NOMO-1 treated with dmso at 0.1 percent for 144 hours (cell line): Measurements from ENCODE around the gene ECI2.
"Not testable (repeated sequence)": the region's sequence is repeated elsewhere in the genome, so short reads cannot be mapped to it uniquely, and the experiment has no call there.

ENCODE experiments used
- DNase-seq: peaks from one replicate; lab custom pipeline; 2025; ENCODE audit not compliant: unreplicated experiment; lab: John Stamatoyannopoulos, UW

Gene ECI2

DNA sequence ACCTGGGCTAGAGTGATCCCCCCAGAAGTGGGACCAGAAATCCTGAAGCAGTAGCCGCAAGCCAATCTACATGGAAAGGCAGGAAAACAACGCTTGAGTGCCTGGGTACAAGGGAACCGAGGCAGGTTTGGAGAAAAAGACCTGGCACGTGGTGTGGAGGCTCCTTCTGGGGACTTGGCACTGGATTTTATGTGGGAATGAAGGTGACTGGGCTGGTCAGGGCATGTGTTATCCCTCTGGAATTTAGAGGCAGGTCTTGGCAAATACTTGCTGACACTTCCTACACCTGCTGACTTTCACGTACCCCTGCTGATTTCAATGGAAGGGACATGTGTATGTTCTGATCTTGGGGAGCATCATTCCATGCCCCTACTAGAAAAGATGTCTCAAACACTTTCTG is 31.4 kb downstream of the ECI2 start:
- no peak for DNase-seq

DNA sequence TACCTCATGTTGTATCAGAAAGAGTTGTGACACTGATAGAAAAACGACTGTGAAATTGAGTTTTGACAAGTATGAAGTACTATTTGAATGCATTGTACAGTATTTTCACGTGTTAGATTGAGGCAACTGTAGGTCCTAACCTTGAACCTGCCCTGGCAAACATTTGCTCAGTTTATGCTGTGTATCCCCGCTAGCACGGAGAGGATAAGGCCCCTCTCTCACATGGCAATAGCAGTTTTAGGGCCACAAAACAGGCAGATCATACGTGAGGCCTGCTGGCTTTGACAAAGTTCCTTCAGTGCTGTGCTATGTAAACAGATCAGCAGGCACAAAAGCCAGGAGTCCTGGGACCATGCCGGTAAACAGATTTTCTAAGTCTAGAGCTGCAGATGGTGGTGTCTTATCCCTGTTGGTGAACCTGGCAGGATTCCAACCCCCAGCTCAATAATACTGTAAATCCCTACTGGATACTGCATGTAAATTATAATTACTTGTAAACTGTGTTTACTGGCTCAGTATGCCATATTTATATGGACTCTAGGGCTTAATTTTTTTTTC is 32.6 kb downstream of the ECI2 start:
- no peak for DNase-seq

DNA sequence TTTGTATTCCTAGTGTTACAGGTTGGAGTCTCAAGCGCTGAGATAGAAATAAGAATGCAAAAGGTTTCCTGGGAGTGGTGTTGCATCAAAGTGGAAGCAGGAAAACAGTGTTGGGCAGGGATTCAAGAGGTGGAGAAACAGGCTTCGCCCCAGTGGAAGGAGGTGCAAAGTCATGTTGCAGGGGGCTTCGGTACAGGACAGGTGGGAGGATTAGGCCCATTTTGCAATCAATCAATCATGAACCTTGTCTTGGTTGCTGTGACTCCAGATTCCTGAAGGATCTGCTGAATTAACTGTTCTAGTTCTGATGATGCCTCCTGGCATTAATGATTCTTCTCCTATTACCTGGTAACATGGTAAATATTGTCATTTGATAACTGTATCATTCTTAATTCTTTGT is 34.1 kb downstream of the ECI2 start:
- no peak for DNase-seq

DNA sequence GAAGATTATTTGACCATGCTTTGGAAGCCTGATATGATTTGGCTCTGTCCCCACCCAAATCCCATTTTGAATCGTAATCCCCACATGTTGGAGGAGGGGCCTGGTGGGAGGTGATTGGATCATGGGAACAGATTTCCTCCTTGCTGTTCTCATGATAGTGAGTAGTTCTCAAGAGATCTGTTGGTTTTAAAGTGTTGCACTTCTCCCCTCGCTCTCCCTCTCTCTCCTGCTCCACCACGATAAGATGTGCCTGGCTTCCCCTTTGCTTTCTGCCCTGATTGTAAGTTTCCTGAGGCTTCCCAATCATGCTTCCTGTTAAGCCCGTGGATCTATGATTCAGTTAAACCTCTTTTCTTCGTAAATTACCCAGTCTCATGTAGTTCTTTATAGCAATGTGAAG is 34.7 kb downstream of the ECI2 start:
- no peak for DNase-seq

DNA sequence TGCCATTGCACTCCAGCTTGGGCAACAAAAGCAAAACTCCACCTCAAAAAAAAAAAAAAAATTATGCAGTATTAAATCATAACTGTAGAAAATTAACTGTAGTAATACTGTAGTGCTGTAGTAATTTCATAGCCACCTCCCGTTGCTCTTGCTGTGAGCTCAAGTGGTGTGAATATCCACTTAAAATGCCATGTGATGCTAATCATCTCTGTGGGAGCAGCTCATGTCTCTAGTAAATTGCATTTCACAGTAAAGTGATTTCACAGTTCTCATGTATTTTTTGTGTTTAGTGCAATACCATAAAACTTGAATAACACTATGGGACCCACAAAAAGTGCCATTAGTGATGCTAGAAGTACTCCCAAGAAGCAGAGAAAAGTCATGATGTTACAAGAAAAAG is 42.1 kb downstream of the ECI2 start:
- no peak for DNase-seq

DNA sequence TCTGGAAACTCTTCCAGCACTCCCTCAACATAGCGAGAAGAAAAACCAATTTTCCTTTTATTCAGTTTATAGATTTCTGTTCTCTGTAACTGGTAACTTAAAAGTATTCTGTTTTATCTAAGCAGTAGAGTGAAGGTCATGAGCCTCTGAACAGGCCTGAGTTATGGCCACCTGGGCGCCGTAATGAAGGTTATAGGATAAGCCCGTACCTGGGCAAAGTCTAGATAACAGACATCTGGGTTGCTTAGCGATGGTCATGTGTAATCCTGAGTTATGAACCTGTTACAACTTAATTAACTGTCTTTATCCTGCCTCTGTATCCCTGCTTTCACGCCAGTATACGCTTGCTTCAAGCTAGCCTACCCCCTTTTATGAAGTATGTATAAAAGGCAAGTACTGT is 43.4 kb downstream of the ECI2 start:
- DNase-seq, result no peak

DNA sequence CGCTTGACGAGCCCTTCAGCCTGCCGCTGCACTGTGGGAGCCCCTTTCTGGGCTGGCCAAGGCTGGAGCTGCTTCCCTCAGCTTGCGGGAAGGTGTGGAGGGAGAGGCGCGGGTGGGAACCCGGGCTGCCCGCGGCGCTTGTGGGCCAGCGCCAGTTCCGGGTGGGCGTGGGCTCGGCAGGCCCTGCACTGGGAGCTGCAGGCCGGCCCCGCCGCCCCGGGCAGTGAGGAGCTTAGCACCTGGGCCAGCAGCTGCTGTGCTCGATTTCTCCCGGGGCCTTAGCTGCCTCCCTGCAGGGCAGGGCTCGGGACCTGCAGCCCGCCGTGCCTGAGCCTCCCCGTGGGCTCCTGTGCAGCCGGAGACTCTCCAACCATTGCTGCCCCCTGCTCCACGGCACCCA is 45.3 kb downstream of the ECI2 start:
- DNase-seq, result not testable (repeated sequence)

DNA sequence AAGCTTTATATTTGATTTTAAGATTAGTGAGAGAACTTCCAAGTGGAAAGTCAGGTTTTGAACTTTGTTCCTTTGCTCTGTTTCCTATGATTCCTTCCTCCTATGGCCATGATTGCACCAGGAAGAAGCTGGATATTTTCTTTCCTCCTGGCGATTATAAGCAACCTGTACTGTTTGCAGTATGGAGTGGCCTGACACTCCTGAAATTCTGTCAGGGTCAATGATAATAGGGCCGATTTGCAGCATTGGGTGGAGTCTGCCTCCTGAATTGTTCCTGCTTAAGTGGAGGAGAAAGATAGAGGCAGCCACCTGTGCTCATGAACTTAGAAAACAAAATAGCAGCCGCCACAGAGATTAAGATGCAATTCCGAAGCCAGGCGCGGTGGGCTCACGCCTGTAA is 46.7 kb downstream of the ECI2 start:
- DNase-seq, result no peak

DNA sequence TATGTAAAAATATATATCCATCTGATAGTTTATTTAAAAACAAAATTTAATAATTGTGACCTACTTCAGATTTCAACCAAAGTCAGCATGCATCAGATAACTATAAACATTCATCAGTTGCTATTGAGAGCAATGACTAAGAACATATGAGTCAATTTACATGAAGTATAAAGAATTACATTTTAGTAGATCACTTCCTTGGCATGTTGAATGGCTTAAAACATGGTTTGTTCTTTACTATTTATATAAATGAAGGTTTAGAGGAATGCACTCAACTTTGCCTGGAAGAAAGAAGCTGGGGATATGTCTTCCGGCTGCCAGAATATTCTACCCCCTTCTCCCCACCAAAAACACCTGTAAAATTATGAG is 50.1 kb downstream of the ECI2 start:
- no peak for DNase-seq

DNA sequence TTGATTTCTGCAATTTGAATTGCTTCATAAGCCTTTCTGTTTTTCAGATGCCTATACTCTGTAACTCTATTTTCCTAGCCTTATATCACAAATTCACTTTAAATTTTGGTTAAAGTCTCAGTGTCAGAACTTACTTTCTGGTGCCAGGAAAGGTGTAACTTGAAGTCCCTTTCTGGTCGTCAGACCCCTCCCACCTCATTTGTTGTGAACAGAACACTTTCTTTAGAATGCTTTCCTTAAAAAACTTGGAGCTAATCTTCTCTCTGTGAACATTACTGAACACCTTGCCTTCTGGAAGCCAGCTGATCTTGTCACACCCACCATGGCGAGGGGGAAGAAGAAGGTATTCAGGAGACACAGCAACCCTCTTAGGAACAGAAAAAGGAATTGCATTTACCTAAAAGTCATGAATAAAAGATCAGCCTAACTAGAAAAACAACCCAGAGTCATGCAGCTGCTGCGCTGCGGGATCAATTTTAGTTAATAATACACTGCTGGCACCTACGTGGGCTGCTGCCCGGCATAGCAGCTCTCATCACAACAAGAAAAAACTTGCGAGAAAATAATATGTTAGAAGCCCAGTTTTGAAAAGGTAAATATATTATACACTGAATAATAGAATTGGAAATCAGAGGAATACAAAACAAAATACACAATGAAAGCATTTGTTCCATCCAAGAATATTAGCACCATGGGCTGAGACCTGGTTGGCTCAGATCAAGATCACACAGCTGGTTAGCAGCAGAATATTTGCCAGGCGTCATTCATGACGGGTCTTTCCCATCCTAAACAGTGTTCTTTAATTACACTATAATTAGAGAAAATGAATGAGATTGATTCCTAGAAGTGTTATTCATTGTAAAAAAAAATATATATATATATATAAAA is 50.7 kb downstream of the ECI2 start:
- no peak for DNase-seq

DNA sequence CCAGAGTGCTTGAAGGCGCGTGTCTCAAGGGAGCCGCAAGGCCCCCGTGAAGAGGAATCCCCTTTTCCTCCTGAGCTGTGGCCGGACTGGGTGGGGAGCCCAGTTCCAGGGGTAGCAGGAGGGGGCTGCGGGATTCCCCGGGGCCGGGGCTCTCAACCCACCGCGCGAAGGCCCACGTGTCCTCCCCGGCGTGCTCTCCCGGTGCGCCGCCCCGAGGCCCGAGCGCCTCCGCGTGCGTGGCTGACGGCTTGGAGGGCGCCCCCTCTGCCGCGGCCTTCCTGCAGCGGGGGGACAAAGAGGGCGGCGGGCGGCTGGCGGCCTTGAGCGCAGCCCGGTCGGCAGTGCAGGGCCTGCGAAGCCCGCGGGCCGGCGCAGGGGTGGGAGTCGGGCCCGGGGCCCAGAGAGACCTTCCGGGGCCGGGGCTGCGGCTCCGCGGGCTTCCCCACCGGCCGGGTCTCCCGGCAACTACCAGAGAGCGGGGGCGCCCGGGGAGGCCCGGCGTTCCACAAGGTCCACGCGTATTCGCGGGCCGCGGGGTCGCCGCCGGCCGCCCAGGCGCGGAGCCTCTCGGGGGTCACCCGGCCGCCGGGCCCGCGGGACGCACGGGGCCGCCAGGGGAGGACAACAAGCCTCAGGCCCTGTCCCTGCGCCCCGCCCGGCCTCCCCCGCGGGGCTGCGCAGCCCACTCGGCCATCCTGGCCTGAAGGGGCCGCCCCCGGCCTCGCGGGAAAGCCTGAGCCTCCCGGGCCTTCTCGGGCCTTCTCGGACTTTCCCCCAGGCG is 56.5 kb downstream of the ECI2 start, which contains the start of gene FAM217A:
Gene FAM217A (minus strand): TSS at position 447 of the 781 bp plus-strand sequence. CDS start 1,723 bp downstream, outside the sequence.
- DNase-seq, result no peak

DNA sequence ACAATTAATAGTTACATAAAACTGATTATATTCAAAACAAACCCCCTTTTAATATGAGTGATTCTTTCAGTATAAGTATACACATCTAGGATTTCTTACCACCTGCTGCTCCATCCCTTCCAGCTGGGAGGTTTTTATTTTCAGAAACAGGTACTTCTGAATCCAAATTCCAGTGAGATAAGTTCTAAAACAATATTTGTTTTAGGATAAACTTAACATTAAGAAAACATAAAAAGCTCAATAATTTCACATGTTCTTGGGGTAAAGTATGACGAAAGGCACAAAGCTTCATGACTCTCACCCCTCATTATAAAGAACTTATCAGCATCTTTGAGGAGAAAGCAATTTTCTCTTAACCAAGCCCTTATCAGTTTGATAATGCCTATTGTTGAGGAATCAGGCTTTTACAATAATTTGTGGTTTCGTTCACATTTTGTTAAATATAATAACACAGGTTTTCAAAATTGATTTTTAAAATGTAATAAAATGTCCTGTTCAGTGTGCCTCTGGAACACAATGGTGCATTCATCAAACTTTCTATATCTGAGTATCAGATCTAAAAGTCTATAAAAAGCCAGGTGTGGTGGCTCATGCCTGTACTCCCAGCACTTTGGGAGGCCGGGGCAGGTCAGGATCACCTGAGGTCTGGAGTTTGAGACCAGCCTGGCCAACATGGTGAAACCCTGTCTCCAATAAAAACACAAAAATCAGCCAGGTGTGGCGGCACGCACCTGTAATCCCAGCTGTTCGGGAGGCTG is 60.7 kb downstream of the ECI2 start:
- no peak for DNase-seq

DNA sequence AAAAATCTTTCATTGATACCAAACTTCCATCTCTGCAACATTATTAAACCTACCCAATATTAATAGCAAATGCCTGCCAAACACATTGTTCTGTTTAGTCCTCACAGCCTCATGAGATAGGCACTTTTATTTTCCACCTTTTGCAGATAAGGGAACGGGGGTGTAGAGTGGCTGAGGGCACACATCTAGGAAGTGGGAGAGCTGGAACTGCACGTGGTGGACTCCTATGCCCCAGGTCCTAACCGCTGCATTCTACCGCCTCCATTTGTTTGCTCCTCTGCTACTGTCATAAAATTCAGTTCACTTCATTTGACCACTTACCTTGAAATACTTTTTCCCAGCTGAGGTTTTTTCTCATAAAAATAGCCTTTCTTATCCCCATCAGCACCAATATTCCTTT is 64.0 kb downstream of the ECI2 start:
- DNase-seq, result no peak

DNA sequence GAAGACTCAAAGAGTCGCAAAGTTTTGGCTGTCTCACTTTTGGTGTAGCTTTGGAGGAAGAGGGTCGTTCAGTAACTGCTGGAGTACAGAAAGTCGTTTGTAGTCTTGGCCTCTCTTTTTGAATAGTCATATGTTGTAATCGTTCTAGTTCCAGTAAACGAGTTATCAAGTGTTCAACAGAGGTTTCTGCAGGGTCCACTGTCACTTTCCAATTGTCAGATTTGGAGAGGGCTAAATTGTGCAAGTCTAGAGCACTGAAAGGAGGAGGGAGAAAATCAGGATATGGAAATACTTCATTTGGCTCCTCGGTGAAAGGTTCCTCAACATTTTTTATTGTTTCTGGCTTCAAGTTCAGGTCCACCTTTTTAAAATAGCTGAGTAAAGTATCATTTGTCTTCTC is 66.2 kb downstream of the ECI2 start:
- DNase-seq, result no peak

DNA sequence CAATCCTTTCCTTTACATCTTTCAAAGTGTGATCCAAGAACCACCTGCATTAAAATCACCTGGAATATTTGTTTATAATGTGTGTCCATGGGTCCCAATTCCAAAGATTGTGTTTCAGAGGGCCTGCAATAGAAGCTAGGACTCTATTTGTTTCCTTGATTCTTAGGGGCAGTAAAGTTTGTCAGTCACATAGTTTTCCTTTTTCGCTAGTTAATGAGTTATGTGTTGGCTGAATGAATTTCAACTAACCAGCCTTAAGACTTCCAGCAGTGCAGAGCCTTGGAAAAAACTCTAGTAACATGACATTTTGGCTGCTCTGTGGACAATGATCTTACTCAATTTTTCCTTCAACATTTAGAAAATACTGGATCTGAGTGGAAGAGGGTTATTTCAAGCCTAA is 67.7 kb downstream of the ECI2 start:
- no peak for DNase-seq

DNA sequence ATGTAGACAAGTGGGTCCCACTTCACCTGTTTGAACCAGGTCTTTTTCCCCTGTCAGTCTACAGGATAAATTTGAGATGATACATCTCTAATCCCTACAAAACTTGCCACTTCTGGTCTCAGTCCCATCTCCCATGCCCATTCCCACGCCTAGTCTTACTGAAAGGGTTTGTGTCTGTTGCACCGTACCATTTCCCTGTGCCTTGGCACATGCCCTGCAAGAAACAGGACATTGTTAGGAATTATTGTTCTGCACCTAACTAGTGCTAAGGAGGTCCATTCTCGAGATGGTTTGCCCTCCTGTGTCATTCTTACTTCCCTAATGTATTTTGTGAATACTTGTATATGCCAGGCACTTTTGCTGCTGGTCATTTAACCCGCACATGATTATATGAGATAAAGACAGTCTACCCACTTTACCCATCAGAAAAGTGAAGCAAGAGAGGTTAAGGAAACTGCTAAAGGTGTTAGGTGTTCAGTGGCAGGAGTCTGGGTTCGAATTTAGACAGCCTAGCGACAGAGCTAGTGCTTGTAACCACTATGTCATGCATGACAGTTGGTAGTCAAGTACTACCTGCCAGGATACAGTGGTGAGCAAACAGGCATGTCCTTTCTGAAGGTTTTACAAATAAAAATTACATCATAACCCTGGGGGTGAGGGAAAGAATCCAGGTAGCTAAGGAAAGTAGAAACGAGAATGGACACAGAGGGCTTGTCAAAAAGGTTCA is 69.2 kb downstream of the ECI2 start:
- DNase-seq, result no peak
